Breast epithelium (tissue), 4 donors: ENCODE measurements around the gene TRIM52. TPM values are rescaled to one million over a fixed set of nuclear protein-coding genes. Genes with fewer than 3 reads are reported as not detected.

Experiments used
- DNase-seq, 2 donors: peaks; one replicate each; pipeline ENCODE4 v3.0.0-alpha.2; 2019; ENCODE audit warnings: low spot score in 2 of 2
- H3K27ac ChIP-seq, 2 donors: fragments of 200-600 bp; sonication (generic) in 1 of 2; one replicate each; pipeline ENCODE4 v1.5.1; 2016 to 2019; ENCODE audit warnings: mild to moderate bottlenecking in 1 of 2
- H3K27me3 ChIP-seq, 2 donors: fragments of 200-600 bp; sonication (generic) in 1 of 2; one replicate each; pipeline versions ENCODE4 v1.5.1 to v1.6.0; 2017 to 2019; ENCODE audit warnings: control low read depth in 1 of 2, mild to moderate bottlenecking in 1 of 2
- H3K36me3 ChIP-seq: fragments of 200-600 bp; one replicate; pipeline ENCODE4 v1.5.1; 2019
- H3K4me1 ChIP-seq, 2 donors: fragments of 200-600 bp; sonication (generic); one replicate each; pipeline ENCODE4 v1.5.1; 2016 to 2019; ENCODE audit warnings: control low read depth in 1 of 2
- H3K4me3 ChIP-seq, 3 donors: fragments of 200-600 bp; sonication (generic); 1 replicate in 2 of 3; 2 replicates in 1 of 3; pipeline ENCODE4 v1.5.1; 2016 to 2019; ENCODE audit warnings: mild to moderate bottlenecking in 3 of 3, moderate library complexity in 2 of 3
- H3K9me3 ChIP-seq, 2 donors: fragments of 200-600 bp; sonication (generic) in 1 of 2; one replicate each; pipeline ENCODE4 v1.5.1; 2016 to 2019; ENCODE audit warnings: control low read depth in 1 of 2
- POLR2A ChIP-seq: fragments of 450-650 bp; IDR thresholded peaks from one replicate; pipeline ENCODE4 v1.6.1; 2016; ENCODE audit warnings: antibody characterized with exemption, mild to moderate bottlenecking, moderate library complexity
- POLR2AphosphoS5 ChIP-seq, 3 donors: sonication (generic); formaldehyde crosslinking; IDR thresholded peaks; one replicate each; pipeline ENCODE4 v1.6.1; 2017; ENCODE audit warnings: antibody characterized with exemption in 3 of 3
- intact Hi-C: fragments of 100-400 bp; cut with DNase I; formaldehyde crosslinking; loops from one replicate; pipeline ENCODE4 v1.15.1; 2023; ENCODE audit warnings: low total_unique reads
- total RNA-seq, 3 donors: library from RNA; depleted of rRNA; stranded (reverse); fragments of >200 nt; gene quantifications; one replicate each; pipeline ENCODE4 v1.1.0, GENCODE V29; 2016
- TF ChIP-seq, protein P1 (sequence below), 3 donors: fragments of 450-650 bp; IDR thresholded peaks; one replicate each; pipeline ENCODE4 v1.5.1; 2016 to 2017; ENCODE audit warnings: antibody characterized with exemption in 3 of 3, mild to moderate bottlenecking in 3 of 3, moderate library complexity in 3 of 3

Gene TRIM52
- total RNA-seq, 3 donors from 2014 or later = 12.8 to 18.6 (median 18.4) TPM

DNA sequence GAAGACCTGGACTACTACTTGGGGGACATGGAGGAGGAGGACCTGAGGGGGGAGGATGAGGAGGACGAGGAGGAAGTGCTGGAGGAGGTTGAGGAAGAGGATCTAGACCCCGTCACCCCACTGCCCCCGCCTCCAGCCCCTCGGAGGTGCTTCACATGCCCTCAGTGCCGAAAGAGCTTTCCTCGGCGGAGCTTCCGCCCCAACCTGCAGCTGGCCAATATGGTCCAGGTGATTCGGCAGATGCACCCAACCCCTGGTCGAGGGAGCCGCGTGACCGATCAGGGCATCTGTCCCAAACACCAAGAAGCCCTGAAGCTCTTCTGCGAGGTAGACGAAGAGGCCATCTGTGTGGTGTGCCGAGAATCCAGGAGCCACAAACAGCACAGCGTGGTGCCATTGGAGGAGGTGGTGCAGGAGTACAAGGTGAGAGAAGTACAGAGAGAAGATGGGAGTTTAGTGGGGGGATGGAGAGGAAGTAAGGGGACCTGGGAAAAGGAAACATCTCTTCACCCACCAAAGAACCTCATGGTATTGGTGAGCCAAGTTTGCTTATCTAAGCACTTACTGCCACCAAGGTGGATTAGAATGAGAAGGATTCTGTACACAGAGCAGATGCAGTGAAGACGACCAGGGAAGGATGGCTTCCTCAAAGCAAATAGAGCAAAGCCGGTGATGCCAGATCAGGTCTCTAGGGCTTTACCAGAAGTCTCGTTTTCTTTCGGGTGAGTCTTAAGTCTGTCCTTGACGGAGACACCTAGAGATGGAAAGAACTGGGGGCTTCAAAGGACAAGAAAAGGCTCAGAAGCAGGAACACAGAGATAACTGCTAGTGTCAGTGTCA, 36.3 kb downstream of the TRIM52 start:
- H3K9me3 ChIP-seq = no peaks in the 10 kb centered on the region
- intact Hi-C loops = no loop called here
- peak overlapping the region; percentile 66 to 85 (median 74) for H3K4me3 ChIP-seq
- no peaks in the 10 kb centered on the region for H3K27me3 ChIP-seq
- no peaks in the 10 kb centered on the region for H3K36me3 ChIP-seq
- TF ChIP-seq POLR2AphosphoS5 (IDR thresholded peaks at IDR 0.05) (no peak), POLR2A (no peak)
- TF ChIP-seq, protein P1, sequence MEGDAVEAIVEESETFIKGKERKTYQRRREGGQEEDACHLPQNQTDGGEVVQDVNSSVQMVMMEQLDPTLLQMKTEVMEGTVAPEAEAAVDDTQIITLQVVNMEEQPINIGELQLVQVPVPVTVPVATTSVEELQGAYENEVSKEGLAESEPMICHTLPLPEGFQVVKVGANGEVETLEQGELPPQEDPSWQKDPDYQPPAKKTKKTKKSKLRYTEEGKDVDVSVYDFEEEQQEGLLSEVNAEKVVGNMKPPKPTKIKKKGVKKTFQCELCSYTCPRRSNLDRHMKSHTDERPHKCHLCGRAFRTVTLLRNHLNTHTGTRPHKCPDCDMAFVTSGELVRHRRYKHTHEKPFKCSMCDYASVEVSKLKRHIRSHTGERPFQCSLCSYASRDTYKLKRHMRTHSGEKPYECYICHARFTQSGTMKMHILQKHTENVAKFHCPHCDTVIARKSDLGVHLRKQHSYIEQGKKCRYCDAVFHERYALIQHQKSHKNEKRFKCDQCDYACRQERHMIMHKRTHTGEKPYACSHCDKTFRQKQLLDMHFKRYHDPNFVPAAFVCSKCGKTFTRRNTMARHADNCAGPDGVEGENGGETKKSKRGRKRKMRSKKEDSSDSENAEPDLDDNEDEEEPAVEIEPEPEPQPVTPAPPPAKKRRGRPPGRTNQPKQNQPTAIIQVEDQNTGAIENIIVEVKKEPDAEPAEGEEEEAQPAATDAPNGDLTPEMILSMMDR (IDR thresholded peaks at IDR 0.05) = no peak
- no peak for DNase-seq
- H3K4me1 ChIP-seq = no peaks in the 10 kb centered on the region
- H3K27ac ChIP-seq = peak overlapping the region; percentile 93 to 94

GRCh38 chr5:181223729-181224389, 37.1 kb downstream of the TRIM52 start:
- no peaks in the 10 kb centered on the region for H3K9me3 ChIP-seq
- H3K4me3 ChIP-seq = peak overlapping the region; percentile 66 to 85 (median 74)
- peak in 1 of 2 donors; percentile 57 for DNase-seq
- intact Hi-C loops = loop anchor here (2.0 kb wide), 1 partner anchor 19 kb away; the partner anchor contains the start of gene RACK1
- peak overlapping the region; percentile 93 to 94 for H3K27ac ChIP-seq
- H3K4me1 ChIP-seq = no peaks in the 10 kb centered on the region
- H3K27me3 ChIP-seq = no peaks in the 10 kb centered on the region
- H3K36me3 ChIP-seq = no peaks in the 10 kb centered on the region
- TF ChIP-seq POLR2AphosphoS5 (IDR thresholded peaks at IDR 0.05) (peak in 1 of 3 donors; percentile 9), POLR2A (no peak)

- H3K27ac ChIP-seq = peak within 1 kb of the TSS; percentile 93 to 94
- TF ChIP-seq POLR2AphosphoS5 (IDR thresholded peaks at IDR 0.05) = peak; percentile 96 to 97 (median 97)
- peak; percentile 95 for TF ChIP-seq POLR2A
- TF ChIP-seq, protein P1 (IDR thresholded peaks at IDR 0.05) = peak in 1 of 3 donors; percentile 14
- H3K36me3 ChIP-seq = no peaks in the 10 kb centered on the region
- no peaks in the 10 kb centered on the region for H3K9me3 ChIP-seq
- intact Hi-C loops = loop anchor here (2.0 kb wide), 1 partner anchor 20 kb away; the partner anchor contains the start of gene RACK1
- H3K4me1 ChIP-seq = no peaks in the 10 kb centered on the region
- peak; percentile 97 for DNase-seq
- H3K27me3 ChIP-seq = no peaks in the 10 kb centered on the region
- H3K4me3 ChIP-seq = peak within 1 kb of the TSS; percentile 66 to 85 (median 74)
Observed at GRCh38 chr5:181223058-181223728, 37.8 kb downstream of the TRIM52 start, which contains the start of gene TRIM41. Gene TRIM41 (plus strand): TSS chr5:181223281. CDS start chr5:181224000, 719 bp downstream.

- no peaks in the 10 kb centered on the region for H3K27me3 ChIP-seq
- intact Hi-C loops = loop anchor here (2.0 kb wide), 1 partner anchor 20 kb away; the partner anchor contains the start of gene RACK1
- DNase-seq = no peak
- peak overlapping the region; percentile 93 to 94 for H3K27ac ChIP-seq
- no peaks in the 10 kb centered on the region for H3K4me1 ChIP-seq
- H3K9me3 ChIP-seq = no peaks in the 10 kb centered on the region
- no peaks in the 10 kb centered on the region for H3K36me3 ChIP-seq
- peak overlapping the region; percentile 66 to 85 (median 74) for H3K4me3 ChIP-seq
- TF ChIP-seq POLR2A = no peak
- TF ChIP-seq, protein P1 (IDR thresholded peaks at IDR 0.05) = peak; percentile 7 to 45 (median 28)
Observed at GRCh38 chr5:181222630-181223057, 38.3 kb downstream of the TRIM52 start.
